ACC112 (cell line): ENCODE measurements around the gene KSR1.
"Not testable (repeated sequence)": the region's sequence is repeated elsewhere in the genome, so short reads cannot be mapped to it uniquely, and the experiment has no call there.

Source experiments
- H2AFZ ChIP-seq: fragments of 200-600 bp; sonication (generic); one replicate; pipeline ENCODE4 v1.6.0; 2017; ENCODE audit warnings: antibody characterized with exemption, low read length; ENCODE audit not compliant: unreplicated experiment
- H3K27ac ChIP-seq: fragments of 200-600 bp; sonication (generic); 2 replicates; pipeline ENCODE4 v1.5.1; 2014; ENCODE audit warnings: low read depth, mild to moderate bottlenecking, antibody characterized with exemption, low read length, moderate library complexity
- H3K27me3 ChIP-seq: fragments of 200-600 bp; sonication (generic); 2 replicates; pipeline ENCODE4 v1.6.1; 2014; ENCODE audit warnings: mild to moderate bottlenecking, antibody characterized with exemption, low read length, moderate library complexity, mixed read lengths; ENCODE audit not compliant: insufficient read depth
- H3K36me3 ChIP-seq: fragments of 200-600 bp; sonication (generic); 2 replicates; pipeline ENCODE4 v1.6.1; 2016; ENCODE audit warnings: mild to moderate bottlenecking, antibody characterized with exemption, low read length, moderate library complexity, mixed read lengths; ENCODE audit not compliant: insufficient read depth
- H3K4me1 ChIP-seq: fragments of 200-600 bp; sonication (generic); one replicate; pipeline ENCODE4 v1.6.1; 2016; ENCODE audit warnings: low read length, mixed read lengths; ENCODE audit not compliant: insufficient read depth, unreplicated experiment, control insufficient read depth
- H3K4me3 ChIP-seq: fragments of 200-600 bp; sonication (generic); 2 replicates; pipeline ENCODE4 v1.5.1; 2014; ENCODE audit warnings: mild to moderate bottlenecking, low read depth, low read length
- H3K79me2 ChIP-seq: fragments of 200-600 bp; sonication (generic); one replicate; pipeline ENCODE4 v1.6.0; 2016; ENCODE audit warnings: low read length; ENCODE audit not compliant: control insufficient read depth, unreplicated experiment, insufficient read depth

Gene KSR1

GRCh38 chr17:27630607-27631410, 174.6 kb downstream of the KSR1 start, which contains the start of gene LGALS9:
Gene LGALS9 (plus strand): TSS chr17:27631188. CDS start chr17:27631266, 78 bp downstream.
- no peaks in the 10 kb centered on the region for H3K27me3 ChIP-seq
- no peaks in the 10 kb centered on the region for H3K36me3 ChIP-seq
- no peak within 1 kb of the TSS for H2AFZ ChIP-seq
- H3K4me1 ChIP-seq: peaks cover 33% of the 10 kb centered on the region
- H3K79me2 ChIP-seq: no peaks in the 10 kb centered on the region
- peak within 1 kb of the TSS; percentile 72 for H3K4me3 ChIP-seq
- H3K27ac ChIP-seq: no peak within 1 kb of the TSS

DNA sequence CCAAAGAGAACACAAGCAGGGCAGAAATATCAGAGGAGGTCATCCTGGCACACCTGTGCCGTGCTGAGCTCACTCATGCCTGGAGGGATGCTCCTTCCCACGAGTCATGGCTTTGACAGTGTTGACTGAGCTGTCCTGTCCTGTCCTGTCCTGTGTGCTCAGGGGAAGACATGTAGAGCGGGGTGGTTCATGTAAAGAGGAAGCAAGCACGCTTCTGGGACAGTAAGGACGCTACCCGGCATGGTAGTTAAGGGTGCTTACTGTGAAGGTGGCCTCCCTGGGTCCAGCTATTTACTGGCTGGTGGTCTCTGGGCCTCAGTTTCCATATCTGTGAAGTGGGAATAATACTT, 175.1 kb downstream of the KSR1 start:
- no peak overlapping the region for H2AFZ ChIP-seq
- peak overlapping the region; percentile 72 for H3K4me3 ChIP-seq
- no peaks in the 10 kb centered on the region for H3K27me3 ChIP-seq
- no peaks in the 10 kb centered on the region for H3K36me3 ChIP-seq
- no peak overlapping the region for H3K27ac ChIP-seq
- no peaks in the 10 kb centered on the region for H3K79me2 ChIP-seq
- peaks cover 33% of the 10 kb centered on the region for H3K4me1 ChIP-seq

DNA sequence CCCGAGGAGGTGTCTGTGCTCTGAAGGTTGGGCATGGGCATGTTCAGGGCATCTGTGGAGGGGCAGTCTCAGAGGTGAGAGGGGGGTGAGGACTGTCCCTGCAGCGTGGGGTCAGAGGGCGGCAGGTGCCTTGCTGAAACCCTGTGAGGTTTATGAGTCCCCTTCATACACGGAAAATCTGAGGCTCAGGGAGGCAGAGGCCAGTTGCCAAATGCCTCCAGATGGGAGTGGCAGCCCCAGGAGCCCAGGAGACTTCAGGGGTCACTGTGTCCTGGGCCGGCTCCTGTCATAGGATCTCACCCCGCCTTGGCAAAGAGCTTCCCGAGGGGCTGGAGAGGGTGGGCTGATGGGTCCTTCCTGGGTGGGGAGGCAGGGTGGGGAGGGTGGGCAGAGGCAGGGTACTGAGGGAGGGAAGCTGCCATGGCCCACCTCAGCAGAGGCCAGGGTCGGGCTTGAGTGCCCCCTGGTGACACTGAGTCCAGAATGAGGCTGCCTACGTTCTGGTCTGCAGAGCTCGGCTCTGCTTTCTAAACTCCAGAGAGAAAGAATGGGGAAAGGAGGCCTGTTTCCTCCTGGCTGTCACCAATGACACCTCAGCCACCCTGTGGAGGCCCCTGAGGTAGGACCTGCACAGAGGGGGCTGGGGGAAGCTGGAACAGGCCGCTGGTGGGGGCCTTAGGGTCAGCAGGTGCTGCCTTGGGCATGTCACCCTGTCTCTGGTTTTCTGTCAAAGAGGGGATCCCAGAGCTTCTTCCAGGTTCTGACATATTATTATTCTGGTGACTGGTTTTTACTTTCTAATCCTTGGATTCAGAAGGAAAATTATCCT, 175.9 kb downstream of the KSR1 start:
- Histone ChIP-seq H2AFZ (no peak overlapping the region), H3K4me3 (peak overlapping the region; percentile 72; the same call in 1 of the 2 replicates)

DNA sequence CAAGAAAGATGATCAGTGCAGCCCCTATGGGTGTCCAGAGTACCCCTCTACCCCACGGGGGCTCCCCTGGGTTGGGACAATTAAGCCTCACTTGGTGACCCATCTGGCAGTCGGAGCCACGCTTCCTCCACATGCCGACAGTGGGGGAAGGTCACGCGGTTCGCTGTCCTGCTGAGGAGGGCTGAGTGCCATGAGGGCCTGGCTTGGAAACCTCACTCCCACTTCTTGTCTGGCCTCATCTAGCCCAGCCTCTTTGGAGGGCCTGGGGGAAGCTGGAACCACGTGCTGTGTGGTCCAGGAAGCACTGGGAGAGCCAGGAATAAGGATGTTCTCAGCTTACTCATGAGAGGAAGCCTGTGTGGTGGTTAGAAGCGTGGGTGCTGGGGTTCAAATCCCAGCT, 176.5 kb downstream of the KSR1 start:
- Histone ChIP-seq H3K27ac (peak overlapping the region; percentile 1; the same call in 1 of the 2 replicates), H3K4me1 (peaks cover 33% of the 10 kb centered on the region)
- H2AFZ ChIP-seq, H3K79me2 ChIP-seq, H3K27me3 ChIP-seq, H3K4me3 ChIP-seq, H3K36me3 ChIP-seq: not testable (repeated sequence)

More for the DNA sequence above, 175.9 kb downstream of the KSR1 start:
- Histone ChIP-seq H3K36me3 (no peaks in the 10 kb centered on the region), H3K79me2 (no peaks in the 10 kb centered on the region), H3K4me1 (peaks cover 33% of the 10 kb centered on the region), H3K27ac (no peak overlapping the region), H3K27me3 (no peaks in the 10 kb centered on the region)

- Histone ChIP-seq H3K27ac (peak overlapping the region; percentile 1; the same call in 1 of the 2 replicates), H3K79me2 (no peaks in the 10 kb centered on the region), H3K36me3 (no peaks in the 10 kb centered on the region), H3K4me3 (no peak overlapping the region), H3K4me1 (peaks cover 33% of the 10 kb centered on the region), H2AFZ (no peak overlapping the region), H3K27me3 (no peaks in the 10 kb centered on the region)
These were observed 177.2 kb downstream of the KSR1 start for GRCh38 chr17:27633312-27634025.

DNA sequence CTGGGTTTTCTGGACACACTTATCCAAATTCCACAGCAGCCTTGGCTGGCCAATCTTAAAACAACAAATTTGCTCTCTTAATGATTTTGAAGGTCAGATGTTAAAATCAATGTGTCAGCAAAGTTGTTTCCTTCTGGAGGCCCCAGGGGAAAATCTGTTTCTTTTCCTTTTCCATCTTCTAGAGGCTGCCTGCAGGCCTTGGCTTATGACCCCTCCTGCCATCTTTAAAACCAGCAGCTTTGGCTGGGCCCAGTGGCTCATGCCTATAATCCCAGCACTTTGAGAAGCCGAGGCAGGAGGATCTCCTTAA, 177.7 kb downstream of the KSR1 start:
- H3K27me3 ChIP-seq: no peaks in the 10 kb centered on the region
- peak overlapping the region; percentile 1; the same call in 1 of the 2 replicates for H3K27ac ChIP-seq
- no peaks in the 10 kb centered on the region for H3K36me3 ChIP-seq
- H3K4me1 ChIP-seq: peaks cover 33% of the 10 kb centered on the region
- no peak overlapping the region for H3K4me3 ChIP-seq
- H2AFZ ChIP-seq: no peak overlapping the region
- no peaks in the 10 kb centered on the region for H3K79me2 ChIP-seq

GRCh38 chr17:27634776-27635175, 178.5 kb downstream of the KSR1 start:
- Histone ChIP-seq H3K79me2 (no peaks in the 10 kb centered on the region), H3K27ac (no peak overlapping the region)

GRCh38 chr17:27635275-27635823, 179.1 kb downstream of the KSR1 start:
- no peak overlapping the region for H3K4me3 ChIP-seq
- H2AFZ ChIP-seq: no peak overlapping the region
- peaks cover 33% of the 10 kb centered on the region for H3K4me1 ChIP-seq

More at GRCh38 chr17:27634776-27635175, 178.5 kb downstream of the KSR1 start:
- Histone ChIP-seq H2AFZ (no peak overlapping the region), H3K36me3 (no peaks in the 10 kb centered on the region), H3K4me3 (no peak overlapping the region), H3K4me1 (peaks cover 33% of the 10 kb centered on the region), H3K27me3 (no peaks in the 10 kb centered on the region)

DNA sequence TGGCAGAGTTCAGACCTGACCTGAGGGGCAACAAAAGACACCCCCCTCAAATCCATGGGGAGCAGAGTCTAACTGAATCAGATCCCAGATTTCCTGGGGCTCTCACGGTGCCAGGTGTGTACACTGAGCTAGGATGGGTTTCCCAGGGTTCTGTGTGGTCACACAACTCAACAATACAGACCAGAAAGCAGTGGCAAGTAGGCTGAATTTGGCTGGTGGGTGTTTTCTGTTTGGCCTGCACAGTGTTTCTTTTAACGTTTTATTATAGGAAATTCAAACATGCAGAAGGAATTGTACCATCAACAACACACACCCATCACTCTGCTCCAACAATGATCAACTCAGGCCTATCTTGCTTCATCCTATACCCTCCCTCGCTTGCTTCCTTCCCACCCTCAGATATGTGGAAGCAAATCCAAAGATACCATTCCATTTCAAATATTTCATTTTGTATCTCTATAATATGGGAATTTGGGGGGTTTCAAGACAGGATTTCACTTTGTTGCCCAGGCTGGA, 179.8 kb downstream of the KSR1 start:
- not testable (repeated sequence) for H3K36me3 ChIP-seq, H2AFZ ChIP-seq, H3K27me3 ChIP-seq, H3K27ac ChIP-seq, H3K4me3 ChIP-seq, H3K79me2 ChIP-seq
- peaks cover 30% of the 10 kb centered on the region for H3K4me1 ChIP-seq

More at GRCh38 chr17:27635275-27635823, 179.1 kb downstream of the KSR1 start:
- H3K27me3 ChIP-seq: no peaks in the 10 kb centered on the region
- H3K36me3 ChIP-seq: no peaks in the 10 kb centered on the region
- no peaks in the 10 kb centered on the region for H3K79me2 ChIP-seq
- H3K27ac ChIP-seq: no peak overlapping the region

GRCh38 chr17:27637818-27638217, 181.6 kb downstream of the KSR1 start:
- H2AFZ ChIP-seq, H3K27me3 ChIP-seq, H3K4me3 ChIP-seq, H3K79me2 ChIP-seq, H3K36me3 ChIP-seq, H3K27ac ChIP-seq: not testable (repeated sequence)
- peaks cover 16% of the 10 kb centered on the region for H3K4me1 ChIP-seq
